AG10803 (cell line): Measurements from ENCODE around the gene PRB3.

Source experiments
- DNase-seq: peaks from one replicate; pipeline ENCODE4 v3.0.0; 2010; ENCODE audit warnings: low read depth
- H3K4me3 ChIP-seq: 2 replicates; pipeline ENCODE4 v1.5.1; 2011; ENCODE audit warnings: mild to moderate bottlenecking, low read length, control low read depth
- CTCF ChIP-seq: conservative IDR thresholded peaks from 2 replicates; pipeline ENCODE4 v1.5.1; 2011; ENCODE audit warnings: mild to moderate bottlenecking, low read length, control low read depth, inconsistent platforms

PRB3 gene

GRCh38 chr12:11269607-11270006 is at the start of gene PRB3:
Gene PRB3 (minus strand): TSS chr12:11269707. CDS start chr12:11269669, 38 bp downstream.
- no peak for DNase-seq
- TF ChIP-seq CTCF, result no peak
- no peak within 1 kb of the TSS for H3K4me3 ChIP-seq

GRCh38 chr12:11310336-11310735 is 40.8 kb upstream of the PRB3 start, which contains the start of gene PRB4:
Gene PRB4 (minus strand): TSS chr12:11310436. CDS start chr12:11310398, 38 bp downstream.
- no peak within 1 kb of the TSS for H3K4me3 ChIP-seq
- DNase-seq, result no peak
- no peak for TF ChIP-seq CTCF

GRCh38 chr12:11307143-11307542 is 37.6 kb upstream of the PRB3 start:
- DNase-seq, result no peak
- no peak overlapping the region for H3K4me3 ChIP-seq
- no peak for TF ChIP-seq CTCF

- TF ChIP-seq CTCF, result no peak
- no peak overlapping the region for H3K4me3 ChIP-seq
- no peak for DNase-seq
Observed at GRCh38 chr12:11273449-11273848, 3.9 kb upstream of the PRB3 start.

- TF ChIP-seq CTCF, result no peak
- no peak for DNase-seq
- H3K4me3 ChIP-seq, result no peak overlapping the region
Observed at GRCh38 chr12:11264501-11264900, 5.0 kb downstream of the PRB3 start.

- TF ChIP-seq CTCF, result no peak
Observed at GRCh38 chr12:11246489-11246888, 23.0 kb downstream of the PRB3 start.

GRCh38 chr12:11242656-11243055 is 26.9 kb downstream of the PRB3 start:
- no peak overlapping the region for H3K4me3 ChIP-seq
- TF ChIP-seq CTCF, result no peak
- DNase-seq, result no peak

More at GRCh38 chr12:11246489-11246888, 23.0 kb downstream of the PRB3 start:
- no peak overlapping the region for H3K4me3 ChIP-seq
- no peak for DNase-seq
